NOMO-1 treated with dmso at 0.1 percent for 144 hours (cell line): ENCODE measurements around the gene NEDD4L.
"Not testable (repeated sequence)": the region's sequence is repeated elsewhere in the genome, so short reads cannot be mapped to it uniquely, and the experiment has no call there.

Source experiments
- DNase-seq: peaks from one replicate; lab custom pipeline; 2025; ENCODE audit not compliant: unreplicated experiment; lab: John Stamatoyannopoulos, UW

The NEDD4L gene

GRCh38 chr18:58362027-58362575 is 318.1 kb downstream of the NEDD4L start:
- peak; percentile 88 for DNase-seq

GRCh38 chr18:58362829-58363271 is 318.8 kb downstream of the NEDD4L start:
- DNase-seq: no peak

GRCh38 chr18:58363767-58364540 is 319.9 kb downstream of the NEDD4L start:
- DNase-seq: peak; percentile 50

GRCh38 chr18:58364876-58365528 is 321.0 kb downstream of the NEDD4L start:
- no peak for DNase-seq

GRCh38 chr18:58367425-58368140 is 323.6 kb downstream of the NEDD4L start:
- no peak for DNase-seq

- DNase-seq: no peak
Observed at GRCh38 chr18:58369616-58370015, 325.6 kb downstream of the NEDD4L start.

- no peak for DNase-seq
Observed at GRCh38 chr18:58370038-58370580, 326.1 kb downstream of the NEDD4L start.

- DNase-seq: no peak
Observed at GRCh38 chr18:58370612-58371011, 326.6 kb downstream of the NEDD4L start.

- no peak for DNase-seq
Observed at GRCh38 chr18:58373481-58373880, 329.5 kb downstream of the NEDD4L start.

- DNase-seq: no peak
Observed at GRCh38 chr18:58375051-58375450, 331.0 kb downstream of the NEDD4L start.

- no peak for DNase-seq
Observed at GRCh38 chr18:58378411-58379379, 334.7 kb downstream of the NEDD4L start.

GRCh38 chr18:58379443-58379842 is 335.4 kb downstream of the NEDD4L start:
- no peak for DNase-seq

- DNase-seq: not testable (repeated sequence)
Observed at GRCh38 chr18:58380113-58380512, 336.1 kb downstream of the NEDD4L start.

- no peak for DNase-seq
Observed at GRCh38 chr18:58381676-58382411, 337.8 kb downstream of the NEDD4L start.

GRCh38 chr18:58382446-58382845 is 338.4 kb downstream of the NEDD4L start:
- no peak for DNase-seq

- DNase-seq: no peak
Observed at GRCh38 chr18:58385472-58385871, 341.4 kb downstream of the NEDD4L start.

GRCh38 chr18:58386780-58387179 is 342.8 kb downstream of the NEDD4L start:
- DNase-seq: no peak

- no peak for DNase-seq
Observed at GRCh38 chr18:58387716-58388115, 343.7 kb downstream of the NEDD4L start.

- no peak for DNase-seq
Observed at GRCh38 chr18:58388736-58389135, 344.7 kb downstream of the NEDD4L start.
